GM23338 (cell line): ENCODE results near the gene RGS3. TPM values are rescaled to one million over a fixed set of nuclear protein-coding genes. Genes with fewer than 3 reads are reported as not detected.
A peak's percentile ranks its signal among the peaks of the same experiment; 100 is the strongest.

ENCODE experiments used
- ATAC-seq: fragments of 200-7000 bp; cut with Tn5 transposase; 3 replicates; pipeline ENCODE4 v1.9.1; 2020
- DNase-seq: peaks from one replicate; pipeline ENCODE4 v3.0.0-alpha.2; 2015; ENCODE audit warnings: low spot score
- H2AFZ ChIP-seq: fragments of 200-600 bp; sonication (generic); 2 replicates; pipeline ENCODE4 v1.8.0; 2016; ENCODE audit warnings: antibody characterized with exemption, mild to moderate bottlenecking, moderate library complexity
- H3F3A ChIP-seq: fragments of 200-600 bp; sonication (generic); replicated peaks from 2 replicates; pipeline ENCODE4 v1.8.0; 2017; ENCODE audit warnings: antibody characterized with exemption, mixed run types, low read depth
- H3K27ac ChIP-seq: fragments of 200-600 bp; sonication (generic); 2 replicates; pipeline ENCODE4 v1.6.1; 2016; ENCODE audit warnings: low read depth
- H3K27me3 ChIP-seq: fragments of 200-600 bp; sonication (generic); 2 replicates; pipeline ENCODE4 v1.8.0; 2016; ENCODE audit warnings: mild to moderate bottlenecking, mixed run types, moderate library complexity; ENCODE audit not compliant: insufficient read depth
- H3K36me3 ChIP-seq: fragments of 200-600 bp; sonication (generic); 2 replicates; pipeline ENCODE4 v1.8.0; 2016; ENCODE audit warnings: mild to moderate bottlenecking; ENCODE audit not compliant: insufficient read depth
- H3K4me1 ChIP-seq: fragments of 200-600 bp; sonication (generic); 2 replicates; pipeline ENCODE4 v1.8.0; 2016; ENCODE audit warnings: mild to moderate bottlenecking, moderate library complexity; ENCODE audit not compliant: insufficient read depth
- H3K4me2 ChIP-seq: fragments of 200-600 bp; sonication (generic); 2 replicates; pipeline ENCODE4 v1.7.1; 2017; ENCODE audit warnings: mixed run types
- H3K4me3 ChIP-seq: fragments of 200-600 bp; sonication (generic); 2 replicates; pipeline ENCODE4 v1.6.1; 2016; ENCODE audit warnings: mixed run types
- H3K79me2 ChIP-seq: fragments of 200-600 bp; sonication (generic); replicated peaks from 2 replicates; pipeline ENCODE4 v1.8.0; 2017; ENCODE audit warnings: mild to moderate bottlenecking; ENCODE audit not compliant: insufficient read depth
- H3K9me2 ChIP-seq: fragments of 200-600 bp; sonication (generic); 2 replicates; pipeline ENCODE4 v1.8.0; 2017; ENCODE audit not compliant: insufficient read depth
- H4K20me1 ChIP-seq: fragments of 200-600 bp; sonication (generic); replicated peaks from 2 replicates; pipeline ENCODE4 v1.8.0; 2017; ENCODE audit warnings: mild to moderate bottlenecking; ENCODE audit not compliant: insufficient read depth
- H3K27ac Mint-ChIP-seq: 2 replicates; pipeline ENCODE4 v1.8.0; 2020; ENCODE audit warnings: inconsistent platforms, mild to moderate bottlenecking, moderate library complexity, mixed read lengths
- H3K27me3 Mint-ChIP-seq: 3 replicates; pipeline ENCODE4 v1.8.0; 2022; ENCODE audit warnings: low read depth, mild to moderate bottlenecking, moderate library complexity, mixed read lengths, inconsistent platforms; ENCODE audit not compliant: insufficient read depth, poor library complexity
- H3K36me3 Mint-ChIP-seq: 3 replicates; pipeline ENCODE4 v1.8.0; 2021; ENCODE audit warnings: low read depth, mild to moderate bottlenecking, inconsistent platforms, moderate library complexity, mixed read lengths
- H3K4me1 Mint-ChIP-seq: 3 replicates; pipeline ENCODE4 v1.8.0; 2020; ENCODE audit warnings: mild to moderate bottlenecking, inconsistent platforms, mixed read lengths
- H3K4me3 Mint-ChIP-seq: 3 replicates; pipeline ENCODE4 v1.8.0; 2021; ENCODE audit warnings: moderate library complexity, mild to moderate bottlenecking, inconsistent platforms, mixed read lengths
- H3K9me3 Mint-ChIP-seq: 3 replicates; pipeline ENCODE4 v1.8.0; 2020; ENCODE audit warnings: moderate library complexity, mild to moderate bottlenecking, inconsistent platforms, mixed read lengths
- CREB1 ChIP-seq: fragments of 250-450 bp; sonication (Bioruptor Pico); IDR thresholded peaks from 2 replicates; pipeline ENCODE4 v1.5.0; 2020; ENCODE audit warnings: low read depth, mild to moderate bottlenecking, moderate library complexity
- EZH2 ChIP-seq: fragments of 200-600 bp; sonication (generic); IDR thresholded peaks from one replicate; pipeline ENCODE4 v1.8.0; 2017; ENCODE audit warnings: antibody characterized with exemption, mild to moderate bottlenecking, low read depth; ENCODE audit not compliant: unreplicated experiment
- EZH2phosphoT487 ChIP-seq: fragments of 200-600 bp; sonication (generic); IDR thresholded peaks from one replicate; pipeline ENCODE4 v1.8.1; 2018; ENCODE audit warnings: antibody characterized with exemption; ENCODE audit not compliant: unreplicated experiment
- JUNB ChIP-seq: IDR thresholded peaks from one replicate; pipeline ENCODE4 v1.6.1; 2016; ENCODE audit warnings: antibody characterized with exemption; ENCODE audit not compliant: unreplicated experiment
- NANOG ChIP-seq: IDR thresholded peaks from 2 replicates; pipeline ENCODE4 v1.6.1; 2016; ENCODE audit warnings: antibody characterized with exemption, borderline replicate concordance
- POLR2AphosphoS5 ChIP-seq: IDR thresholded peaks from 2 replicates; pipeline ENCODE4 v1.6.1; 2016; ENCODE audit warnings: antibody characterized with exemption, low read depth
- STAT1 ChIP-seq: IDR thresholded peaks from one replicate; pipeline ENCODE4 v1.6.1; 2016; ENCODE audit warnings: antibody characterized with exemption; ENCODE audit not compliant: unreplicated experiment
- ZNF114 ChIP-seq: fragments of 250-450 bp; sonication (Bioruptor Pico); IDR thresholded peaks from 2 replicates; pipeline ENCODE4 v1.5.0; 2020; ENCODE audit warnings: mild to moderate bottlenecking, moderate library complexity
- ZNF331 ChIP-seq: fragments of 250-450 bp; sonication (Bioruptor Pico); IDR thresholded peaks from 2 replicates; pipeline ENCODE4 v1.5.0; 2020; ENCODE audit warnings: low read depth, mild to moderate bottlenecking, moderate library complexity
- polyA plus RNA-seq: library from polyadenylated mRNA; unstranded; fragments of >200 nt; fragmentation: Nextera tagmentation; extraction: Ambion mirVana; gene quantifications from 2 replicates; pipeline ENCODE4 v1.2.1, GENCODE V29; 2016
- total RNA-seq: library from RNA; depleted of rRNA; stranded (reverse); fragments of >200 nt; shearing (Covaris generic); gene quantifications from 2 replicates; pipeline ENCODE4 v1.2.3, GENCODE V29; 2014
- TF ChIP-seq, protein P1 (sequence below), 2 experiments: fragments of 200-600 bp in 1 of 2; sonication (generic) in 1 of 2; conservative IDR thresholded peaks; 2 replicates each; pipeline versions ENCODE4 v1.5.1 to v1.6.1; 2016 to 2017; ENCODE audit warnings: antibody characterized with exemption in 2 of 2, low read depth in 2 of 2, mild to moderate bottlenecking in 2 of 2, moderate library complexity in 1 of 2
- TF ChIP-seq, protein P2 (sequence below): fragments of 250-450 bp; sonication (Bioruptor Pico); IDR thresholded peaks from 2 replicates; pipeline ENCODE4 v1.5.0; 2020; ENCODE audit warnings: mild to moderate bottlenecking, moderate library complexity
- TF ChIP-seq, protein P3 (sequence below): IDR thresholded peaks from one replicate; pipeline ENCODE4 v1.6.1; 2018; ENCODE audit warnings: antibody characterized with exemption; ENCODE audit not compliant: unreplicated experiment
- TF ChIP-seq, protein P4 (sequence below): IDR thresholded peaks from 2 replicates; pipeline ENCODE4 v1.6.1; 2016; ENCODE audit warnings: antibody characterized with exemption

The RGS3 gene
- total and polyA plus RNA-seq, 2 experiments from 2014 or later: 14.2 to 24.3 TPM

DNA sequence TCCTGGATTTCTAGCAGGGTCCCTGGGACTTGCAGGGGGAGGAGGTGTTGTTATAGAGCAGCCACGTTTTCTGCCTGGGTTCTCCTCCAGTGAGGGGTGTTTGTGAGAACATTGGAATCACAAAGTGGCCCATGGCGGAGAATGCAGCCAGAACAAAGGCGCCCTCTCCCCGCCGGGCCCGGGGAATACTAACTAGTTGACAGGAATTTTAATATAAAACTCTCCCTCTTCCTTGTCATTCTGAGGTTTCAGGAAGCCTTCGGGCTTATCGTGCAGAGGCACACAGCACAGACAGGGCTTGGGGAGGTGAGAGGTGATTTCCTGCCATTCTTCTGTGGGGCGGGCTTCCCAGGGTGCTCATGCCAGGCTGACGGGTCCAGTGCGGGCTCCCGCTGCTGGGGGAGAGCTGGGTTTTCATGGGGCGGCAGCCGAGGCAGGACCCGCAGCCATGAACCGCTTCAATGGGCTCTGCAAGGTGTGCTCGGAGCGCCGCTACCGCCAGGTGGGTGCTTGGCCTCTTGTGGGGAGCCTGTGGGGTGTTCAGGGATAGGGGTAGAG lies 37.7 kb downstream of the RGS3 start:
- H3K4me3 ChIP-seq: peak overlapping the region; percentile 25; the same call in 1 of the 2 replicates
- DNase-seq: peak; percentile 89
- H3K9me2 ChIP-seq: no peaks in the 10 kb centered on the region
- no peaks in the 10 kb centered on the region for H4K20me1 ChIP-seq
- H3K4me2 ChIP-seq: peak overlapping the region; percentile 50
- Mint-ChIP-seq H3K36me3 (no peaks in the 10 kb centered on the region), H3K4me1 (peaks cover 45% of the 10 kb centered on the region), H3K27ac (peak overlapping the region; percentile 88), H3K27me3 (peaks cover 15% of the 10 kb centered on the region), H3K9me3 (no peaks in the 10 kb centered on the region), H3K4me3 (peak overlapping the region; percentile 59)
- peak overlapping the region; percentile 69; the same call in 1 of the 2 replicates for H2AFZ ChIP-seq
- TF ChIP-seq ZNF331 (CRISPR knock-in tag) (no peak), ZNF114 (CRISPR knock-in tag) (no peak), NANOG (no peak), STAT1 (no peak), EZH2phosphoT487 (no peak), EZH2 (no peak), POLR2AphosphoS5 (no peak), JUNB (no peak), CREB1 (CRISPR knock-in tag) (0 out of 2 replicates have a peak, but pooled peaks have one; percentile 8)
- TF ChIP-seq, protein P1, sequence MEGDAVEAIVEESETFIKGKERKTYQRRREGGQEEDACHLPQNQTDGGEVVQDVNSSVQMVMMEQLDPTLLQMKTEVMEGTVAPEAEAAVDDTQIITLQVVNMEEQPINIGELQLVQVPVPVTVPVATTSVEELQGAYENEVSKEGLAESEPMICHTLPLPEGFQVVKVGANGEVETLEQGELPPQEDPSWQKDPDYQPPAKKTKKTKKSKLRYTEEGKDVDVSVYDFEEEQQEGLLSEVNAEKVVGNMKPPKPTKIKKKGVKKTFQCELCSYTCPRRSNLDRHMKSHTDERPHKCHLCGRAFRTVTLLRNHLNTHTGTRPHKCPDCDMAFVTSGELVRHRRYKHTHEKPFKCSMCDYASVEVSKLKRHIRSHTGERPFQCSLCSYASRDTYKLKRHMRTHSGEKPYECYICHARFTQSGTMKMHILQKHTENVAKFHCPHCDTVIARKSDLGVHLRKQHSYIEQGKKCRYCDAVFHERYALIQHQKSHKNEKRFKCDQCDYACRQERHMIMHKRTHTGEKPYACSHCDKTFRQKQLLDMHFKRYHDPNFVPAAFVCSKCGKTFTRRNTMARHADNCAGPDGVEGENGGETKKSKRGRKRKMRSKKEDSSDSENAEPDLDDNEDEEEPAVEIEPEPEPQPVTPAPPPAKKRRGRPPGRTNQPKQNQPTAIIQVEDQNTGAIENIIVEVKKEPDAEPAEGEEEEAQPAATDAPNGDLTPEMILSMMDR (conservative IDR thresholded peaks at IDR 0.05; ENCODE audit: low read depth in 2 of 2): peak in 1 of 2 experiments; percentile 9; a peak in 1 of 4 replicates
- TF ChIP-seq, protein P2, sequence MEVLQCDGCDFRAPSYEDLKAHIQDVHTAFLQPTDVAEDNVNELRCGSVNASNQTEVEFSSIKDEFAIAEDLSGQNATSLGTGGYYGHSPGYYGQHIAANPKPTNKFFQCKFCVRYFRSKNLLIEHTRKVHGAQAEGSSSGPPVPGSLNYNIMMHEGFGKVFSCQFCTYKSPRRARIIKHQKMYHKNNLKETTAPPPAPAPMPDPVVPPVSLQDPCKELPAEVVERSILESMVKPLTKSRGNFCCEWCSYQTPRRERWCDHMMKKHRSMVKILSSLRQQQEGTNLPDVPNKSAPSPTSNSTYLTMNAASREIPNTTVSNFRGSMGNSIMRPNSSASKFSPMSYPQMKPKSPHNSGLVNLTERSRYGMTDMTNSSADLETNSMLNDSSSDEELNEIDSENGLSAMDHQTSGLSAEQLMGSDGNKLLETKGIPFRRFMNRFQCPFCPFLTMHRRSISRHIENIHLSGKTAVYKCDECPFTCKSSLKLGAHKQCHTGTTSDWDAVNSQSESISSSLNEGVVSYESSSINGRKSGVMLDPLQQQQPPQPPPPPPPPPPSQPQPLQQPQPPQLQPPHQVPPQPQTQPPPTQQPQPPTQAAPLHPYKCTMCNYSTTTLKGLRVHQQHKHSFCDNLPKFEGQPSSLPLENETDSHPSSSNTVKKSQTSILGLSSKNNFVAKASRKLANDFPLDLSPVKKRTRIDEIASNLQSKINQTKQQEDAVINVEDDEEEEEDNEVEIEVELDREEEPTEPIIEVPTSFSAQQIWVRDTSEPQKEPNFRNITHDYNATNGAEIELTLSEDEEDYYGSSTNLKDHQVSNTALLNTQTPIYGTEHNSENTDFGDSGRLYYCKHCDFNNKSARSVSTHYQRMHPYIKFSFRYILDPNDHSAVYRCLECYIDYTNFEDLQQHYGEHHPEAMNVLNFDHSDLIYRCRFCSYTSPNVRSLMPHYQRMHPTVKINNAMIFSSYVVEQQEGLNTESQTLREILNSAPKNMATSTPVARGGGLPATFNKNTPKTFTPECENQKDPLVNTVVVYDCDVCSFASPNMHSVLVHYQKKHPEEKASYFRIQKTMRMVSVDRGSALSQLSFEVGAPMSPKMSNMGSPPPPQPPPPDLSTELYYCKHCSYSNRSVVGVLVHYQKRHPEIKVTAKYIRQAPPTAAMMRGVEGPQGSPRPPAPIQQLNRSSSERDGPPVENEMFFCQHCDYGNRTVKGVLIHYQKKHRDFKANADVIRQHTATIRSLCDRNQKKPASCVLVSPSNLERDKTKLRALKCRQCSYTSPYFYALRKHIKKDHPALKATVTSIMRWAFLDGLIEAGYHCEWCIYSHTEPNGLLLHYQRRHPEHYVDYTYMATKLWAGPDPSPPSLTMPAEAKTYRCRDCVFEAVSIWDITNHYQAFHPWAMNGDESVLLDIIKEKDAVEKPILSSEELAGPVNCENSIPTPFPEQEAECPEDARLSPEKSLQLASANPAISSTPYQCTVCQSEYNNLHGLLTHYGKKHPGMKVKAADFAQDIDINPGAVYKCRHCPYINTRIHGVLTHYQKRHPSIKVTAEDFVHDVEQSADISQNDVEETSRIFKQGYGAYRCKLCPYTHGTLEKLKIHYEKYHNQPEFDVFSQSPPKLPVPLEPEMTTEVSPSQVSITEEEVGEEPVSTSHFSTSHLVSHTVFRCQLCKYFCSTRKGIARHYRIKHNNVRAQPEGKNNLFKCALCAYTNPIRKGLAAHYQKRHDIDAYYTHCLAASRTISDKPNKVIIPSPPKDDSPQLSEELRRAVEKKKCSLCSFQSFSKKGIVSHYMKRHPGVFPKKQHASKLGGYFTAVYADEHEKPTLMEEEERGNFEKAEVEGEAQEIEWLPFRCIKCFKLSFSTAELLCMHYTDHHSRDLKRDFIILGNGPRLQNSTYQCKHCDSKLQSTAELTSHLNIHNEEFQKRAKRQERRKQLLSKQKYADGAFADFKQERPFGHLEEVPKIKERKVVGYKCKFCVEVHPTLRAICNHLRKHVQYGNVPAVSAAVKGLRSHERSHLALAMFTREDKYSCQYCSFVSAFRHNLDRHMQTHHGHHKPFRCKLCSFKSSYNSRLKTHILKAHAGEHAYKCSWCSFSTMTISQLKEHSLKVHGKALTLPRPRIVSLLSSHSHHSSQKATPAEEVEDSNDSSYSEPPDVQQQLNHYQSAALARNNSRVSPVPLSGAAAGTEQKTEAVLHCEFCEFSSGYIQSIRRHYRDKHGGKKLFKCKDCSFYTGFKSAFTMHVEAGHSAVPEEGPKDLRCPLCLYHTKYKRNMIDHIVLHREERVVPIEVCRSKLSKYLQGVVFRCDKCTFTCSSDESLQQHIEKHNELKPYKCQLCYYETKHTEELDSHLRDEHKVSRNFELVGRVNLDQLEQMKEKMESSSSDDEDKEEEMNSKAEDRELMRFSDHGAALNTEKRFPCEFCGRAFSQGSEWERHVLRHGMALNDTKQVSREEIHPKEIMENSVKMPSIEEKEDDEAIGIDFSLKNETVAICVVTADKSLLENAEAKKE (CRISPR knock-in tag): peak; percentile 78
- TF ChIP-seq, protein P3, sequence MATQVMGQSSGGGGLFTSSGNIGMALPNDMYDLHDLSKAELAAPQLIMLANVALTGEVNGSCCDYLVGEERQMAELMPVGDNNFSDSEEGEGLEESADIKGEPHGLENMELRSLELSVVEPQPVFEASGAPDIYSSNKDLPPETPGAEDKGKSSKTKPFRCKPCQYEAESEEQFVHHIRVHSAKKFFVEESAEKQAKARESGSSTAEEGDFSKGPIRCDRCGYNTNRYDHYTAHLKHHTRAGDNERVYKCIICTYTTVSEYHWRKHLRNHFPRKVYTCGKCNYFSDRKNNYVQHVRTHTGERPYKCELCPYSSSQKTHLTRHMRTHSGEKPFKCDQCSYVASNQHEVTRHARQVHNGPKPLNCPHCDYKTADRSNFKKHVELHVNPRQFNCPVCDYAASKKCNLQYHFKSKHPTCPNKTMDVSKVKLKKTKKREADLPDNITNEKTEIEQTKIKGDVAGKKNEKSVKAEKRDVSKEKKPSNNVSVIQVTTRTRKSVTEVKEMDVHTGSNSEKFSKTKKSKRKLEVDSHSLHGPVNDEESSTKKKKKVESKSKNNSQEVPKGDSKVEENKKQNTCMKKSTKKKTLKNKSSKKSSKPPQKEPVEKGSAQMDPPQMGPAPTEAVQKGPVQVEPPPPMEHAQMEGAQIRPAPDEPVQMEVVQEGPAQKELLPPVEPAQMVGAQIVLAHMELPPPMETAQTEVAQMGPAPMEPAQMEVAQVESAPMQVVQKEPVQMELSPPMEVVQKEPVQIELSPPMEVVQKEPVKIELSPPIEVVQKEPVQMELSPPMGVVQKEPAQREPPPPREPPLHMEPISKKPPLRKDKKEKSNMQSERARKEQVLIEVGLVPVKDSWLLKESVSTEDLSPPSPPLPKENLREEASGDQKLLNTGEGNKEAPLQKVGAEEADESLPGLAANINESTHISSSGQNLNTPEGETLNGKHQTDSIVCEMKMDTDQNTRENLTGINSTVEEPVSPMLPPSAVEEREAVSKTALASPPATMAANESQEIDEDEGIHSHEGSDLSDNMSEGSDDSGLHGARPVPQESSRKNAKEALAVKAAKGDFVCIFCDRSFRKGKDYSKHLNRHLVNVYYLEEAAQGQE: no peak
- TF ChIP-seq, protein P4, sequence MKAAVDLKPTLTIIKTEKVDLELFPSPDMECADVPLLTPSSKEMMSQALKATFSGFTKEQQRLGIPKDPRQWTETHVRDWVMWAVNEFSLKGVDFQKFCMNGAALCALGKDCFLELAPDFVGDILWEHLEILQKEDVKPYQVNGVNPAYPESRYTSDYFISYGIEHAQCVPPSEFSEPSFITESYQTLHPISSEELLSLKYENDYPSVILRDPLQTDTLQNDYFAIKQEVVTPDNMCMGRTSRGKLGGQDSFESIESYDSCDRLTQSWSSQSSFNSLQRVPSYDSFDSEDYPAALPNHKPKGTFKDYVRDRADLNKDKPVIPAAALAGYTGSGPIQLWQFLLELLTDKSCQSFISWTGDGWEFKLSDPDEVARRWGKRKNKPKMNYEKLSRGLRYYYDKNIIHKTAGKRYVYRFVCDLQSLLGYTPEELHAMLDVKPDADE: no peak
- no peaks in the 10 kb centered on the region for H3K79me2 ChIP-seq
- peak; percentile 81 for ATAC-seq
- no peaks in the 10 kb centered on the region for H3F3A ChIP-seq
- H3K27ac ChIP-seq: no peak overlapping the region
- H3K4me1 ChIP-seq: peaks cover 18% of the 10 kb centered on the region
- no peaks in the 10 kb centered on the region for H3K36me3 ChIP-seq
- H3K27me3 ChIP-seq: no peaks in the 10 kb centered on the region
